HCT116 (cell line): ENCODE results near the gene INCENP. TPM values are rescaled to one million over a fixed set of nuclear protein-coding genes. Genes with fewer than 3 reads are reported as not detected.

Experiments
- ATAC-seq: fragments of 200-7000 bp; cut with Tn5 transposase; 2 replicates; pipeline ENCODE4 v1.9.1; 2020; ENCODE audit warnings: mild to moderate bottlenecking, moderate library complexity
- BruUV-seq: library from RNA; stranded (reverse); fragments of 400-500 nt; replicated peaks from 2 replicates; lab custom pipeline; 2021; lab: Mats Ljungman, UMichigan
- CTCF ChIA-PET: fragments of 300-600 bp; sonication (Branson Sonifier 250); formaldehyde crosslinking; loops from one replicate; lab custom pipeline; 2021; ENCODE audit warnings: antibody characterized with exemption; lab: Charles Lee
- POLR2A ChIA-PET: fragments of 300-600, 350-600 bp; sonication (Branson Sonifier 250); formaldehyde crosslinking; loops from one replicate; lab custom pipeline; 2021; ENCODE audit warnings: antibody characterized with exemption; lab: Charles Lee
- RAD21 ChIA-PET, 2 experiments: fragments of 300-600 bp; sonication (Branson Sonifier 250); formaldehyde crosslinking; loops; one replicate each; lab custom pipeline; 2023; ENCODE audit warnings: low total read pairs in 2 of 2; ENCODE audit not compliant: uncharacterized antibody in 2 of 2, unreplicated experiment in 2 of 2, low non-redundant PET in 1 of 2; lab: Charles Lee
- DNase-seq: peaks from one replicate; pipeline ENCODE4 v3.0.0-alpha.2; 2010; ENCODE audit warnings: low read depth, low spot score
- H2AFZ ChIP-seq: fragments of 200-600 bp; shearing (Covaris generic), sonication (generic); 2 replicates; pipeline ENCODE4 v1.6.1; 2017; ENCODE audit warnings: low read depth, mixed run types, mixed read lengths, antibody characterized with exemption, low read length; ENCODE audit not compliant: poor library complexity, severe bottlenecking
- H3K27ac ChIP-seq: 2 replicates; pipeline ENCODE4 v1.5.1; 2012; ENCODE audit warnings: low read depth, low read length
- H3K27me3 ChIP-seq: fragments of 200-600 bp; sonication (generic); 2 replicates; pipeline ENCODE4 v1.6.1; 2016; ENCODE audit warnings: mixed run types, low read length, mixed read lengths; ENCODE audit not compliant: insufficient read depth
- H3K36me3 ChIP-seq, 2 experiments: fragments of 200-500 bp in 1 of 2; fragments of 200-600 bp in 1 of 2; sonication (Bioruptor generic) in 1 of 2; sonication (generic) in 1 of 2; 2 replicates each; pipeline versions ENCODE4 v1.5.1 to v1.6.1; 2014 to 2016; ENCODE audit warnings: low read length in 2 of 2, inconsistent platforms in 1 of 2, mixed read lengths in 1 of 2, mixed run types in 1 of 2; ENCODE audit not compliant: insufficient read depth in 2 of 2, control insufficient read depth in 1 of 2
- H3K4me1 ChIP-seq, 2 experiments: fragments of 200-600 bp in 1 of 2; sonication (generic) in 1 of 2; 2 replicates each; pipeline versions ENCODE4 v1.5.1 to v1.6.1; 2012 to 2017; ENCODE audit warnings: low read length in 2 of 2, inconsistent platforms in 1 of 2, mild to moderate bottlenecking in 1 of 2, mixed read lengths in 1 of 2, mixed run types in 1 of 2, moderate library complexity in 1 of 2; ENCODE audit not compliant: insufficient read depth in 2 of 2, control insufficient read depth in 1 of 2
- H3K4me2 ChIP-seq: fragments of 200-600 bp; sonication (generic); 2 replicates; pipeline ENCODE4 v1.6.1; 2017; ENCODE audit warnings: mixed run types, low read length, mixed read lengths
- H3K4me3 ChIP-seq, 2 experiments: fragments of 200-600 bp in 1 of 2; sonication (generic) in 1 of 2; replicated peaks in 1 of 2; 2 replicates each; pipeline ENCODE4 v1.5.1; 2011 to 2016; ENCODE audit warnings: low read length in 2 of 2, control low read depth in 1 of 2, low read depth in 1 of 2, mild to moderate bottlenecking in 1 of 2, mixed read lengths in 1 of 2, mixed run types in 1 of 2
- H3K79me2 ChIP-seq: fragments of 200-600 bp; sonication (generic); 2 replicates; pipeline ENCODE4 v1.6.1; 2017; ENCODE audit warnings: mild to moderate bottlenecking, mixed run types, low read length, moderate library complexity, mixed read lengths; ENCODE audit not compliant: insufficient read depth
- H3K9ac ChIP-seq: fragments of 200-600 bp; sonication (generic); 2 replicates; pipeline ENCODE4 v1.6.1; 2016; ENCODE audit warnings: low read length, mixed read lengths
- H3K9me2 ChIP-seq: fragments of 200-600 bp; sonication (generic), shearing (Covaris generic); 2 replicates; pipeline ENCODE4 v1.6.1; 2017; ENCODE audit warnings: mixed run types, mild to moderate bottlenecking, moderate library complexity; ENCODE audit not compliant: insufficient read depth
- H3K9me3 ChIP-seq, 2 experiments: fragments of 200-500 bp in 1 of 2; fragments of 200-600 bp in 1 of 2; sonication (Bioruptor generic) in 1 of 2; sonication (generic) in 1 of 2; 2 replicates each; pipeline ENCODE4 v1.6.1; 2014 to 2017; ENCODE audit warnings: low read length in 2 of 2, mixed read lengths in 2 of 2, inconsistent platforms in 1 of 2, low read depth in 1 of 2, mild to moderate bottlenecking in 1 of 2, mixed run types in 1 of 2, moderate library complexity in 1 of 2; ENCODE audit not compliant: control insufficient read depth in 1 of 2, insufficient read depth in 1 of 2
- H4K20me1 ChIP-seq: fragments of 200-600 bp; sonication (generic), shearing (Covaris generic); 2 replicates; pipeline ENCODE4 v1.6.1; 2017; ENCODE audit warnings: mixed run types, mild to moderate bottlenecking, moderate library complexity; ENCODE audit not compliant: insufficient read depth
- ATF3 ChIP-seq: IDR thresholded peaks from 2 replicates; pipeline ENCODE4 v1.6.1; 2012
- CBX3 ChIP-seq: IDR thresholded peaks from 2 replicates; pipeline ENCODE4 v1.6.1; 2012; ENCODE audit warnings: low read depth
- CEBPB ChIP-seq: IDR thresholded peaks from 2 replicates; pipeline ENCODE4 v1.6.1; 2012; ENCODE audit warnings: low read depth
- ELF1 ChIP-seq: IDR thresholded peaks from 2 replicates; pipeline ENCODE4 v1.6.1; 2012; ENCODE audit warnings: low read depth, borderline replicate concordance
- FOSL1 ChIP-seq: IDR thresholded peaks from 2 replicates; pipeline ENCODE4 v1.6.1; 2012; ENCODE audit warnings: low read depth
- POLR2A ChIP-seq: IDR thresholded peaks from 2 replicates; pipeline ENCODE4 v1.7.0; 2011; ENCODE audit warnings: borderline replicate concordance; ENCODE audit not compliant: insufficient read depth, insufficient read length; ENCODE audit errors: extremely low read depth
- RAD21 ChIP-seq: IDR thresholded peaks from 2 replicates; pipeline ENCODE4 v1.6.1; 2012; ENCODE audit warnings: low read depth, mild to moderate bottlenecking
- REST ChIP-seq: IDR thresholded peaks from 2 replicates; pipeline ENCODE4 v1.6.1; 2012; ENCODE audit warnings: low read depth
- SRF ChIP-seq: IDR thresholded peaks from 2 replicates; pipeline ENCODE4 v1.6.1; 2012; ENCODE audit warnings: low read depth
- YY1 ChIP-seq: IDR thresholded peaks from 2 replicates; pipeline ENCODE4 v1.6.1; 2011; ENCODE audit warnings: low read length, low read depth, moderate library complexity, mild to moderate bottlenecking; ENCODE audit not compliant: insufficient replicate concordance; ENCODE audit errors: extremely low read depth
- ZBTB33 ChIP-seq: IDR thresholded peaks from 2 replicates; pipeline ENCODE4 v1.6.1; 2011; ENCODE audit warnings: mild to moderate bottlenecking, low read length, moderate library complexity; ENCODE audit not compliant: insufficient replicate concordance; ENCODE audit errors: extremely low read depth
- ZFX ChIP-seq: fragments of 450-650 bp; IDR thresholded peaks from 2 replicates; pipeline ENCODE4 v1.6.1; 2017
- intact Hi-C: fragments of 100-400 bp; cut with micrococcal nuclease; formaldehyde crosslinking; loops from 2 replicates; pipeline ENCODE4 v1.10.0; 2022
- total RNA-seq: library from RNA; stranded (reverse); gene quantifications from one replicate; pipeline ENCODE4 v1.2.1, GENCODE V29; 2021; ENCODE audit not compliant: unreplicated experiment

The INCENP gene
- total RNA-seq, 1 experiment from 2014 or later = 118 TPM

GRCh38 chr11:62127941-62128770, 4.3 kb downstream of the INCENP start:
- Histone ChIP-seq H3K9me2 (no peaks in the 10 kb centered on the region), H3K4me2 (no peak overlapping the region), H3K27me3 (no peaks in the 10 kb centered on the region), H3K36me3 (peaks cover 21 to 40% of the 10 kb centered on the region in 2 experiments; a peak in 3 of 4 replicates), H3K79me2 (peaks cover 93% of the 10 kb centered on the region), H3K9ac (no peak overlapping the region), H3K27ac (no peak overlapping the region; the same call in 1 of the 2 replicates), H2AFZ (no peak overlapping the region), H3K4me3 (no peak overlapping the region), H3K4me1 (peaks cover 9 to 15% of the 10 kb centered on the region in 2 experiments), H4K20me1 (no peaks in the 10 kb centered on the region), H3K9me3 (no peaks in the 10 kb centered on the region)
- DNase-seq (no peak), ATAC-seq (no peak)
- intact Hi-C loops = no loop called here
- POLR2A ChIA-PET = no interaction called here
- RAD21 ChIA-PET = no interaction called here
- CTCF ChIA-PET = interaction anchor here (1.3 kb wide), 1 partner anchor 20 kb away, joined by 4 read pairs; no protein-coding TSS in a partner anchor
- TF ChIP-seq CBX3 = no peak
- TF ChIP-seq CEBPB = no peak
- no peak for TF ChIP-seq SRF
- TF ChIP-seq ZFX = no peak
- TF ChIP-seq REST = no peak
- no peak for TF ChIP-seq ATF3
- TF ChIP-seq YY1 = no peak
- TF ChIP-seq ELF1 = no peak
- no peak for TF ChIP-seq POLR2A
- no peak for TF ChIP-seq RAD21
- TF ChIP-seq ZBTB33 = no peak
- TF ChIP-seq FOSL1 = no peak
- no TSS peak for BruUV-seq
